ENCODE results near the gene CACNG1. TPM values are rescaled to one million over a fixed set of nuclear protein-coding genes. Genes with fewer than 3 reads are reported as not detected.

The CACNG1 gene, protein sequence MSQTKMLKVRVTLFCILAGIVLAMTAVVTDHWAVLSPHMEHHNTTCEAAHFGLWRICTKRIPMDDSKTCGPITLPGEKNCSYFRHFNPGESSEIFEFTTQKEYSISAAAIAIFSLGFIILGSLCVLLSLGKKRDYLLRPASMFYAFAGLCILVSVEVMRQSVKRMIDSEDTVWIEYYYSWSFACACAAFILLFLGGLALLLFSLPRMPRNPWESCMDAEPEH
- total RNA-seq, result not detected in 2 replicates

DNA sequence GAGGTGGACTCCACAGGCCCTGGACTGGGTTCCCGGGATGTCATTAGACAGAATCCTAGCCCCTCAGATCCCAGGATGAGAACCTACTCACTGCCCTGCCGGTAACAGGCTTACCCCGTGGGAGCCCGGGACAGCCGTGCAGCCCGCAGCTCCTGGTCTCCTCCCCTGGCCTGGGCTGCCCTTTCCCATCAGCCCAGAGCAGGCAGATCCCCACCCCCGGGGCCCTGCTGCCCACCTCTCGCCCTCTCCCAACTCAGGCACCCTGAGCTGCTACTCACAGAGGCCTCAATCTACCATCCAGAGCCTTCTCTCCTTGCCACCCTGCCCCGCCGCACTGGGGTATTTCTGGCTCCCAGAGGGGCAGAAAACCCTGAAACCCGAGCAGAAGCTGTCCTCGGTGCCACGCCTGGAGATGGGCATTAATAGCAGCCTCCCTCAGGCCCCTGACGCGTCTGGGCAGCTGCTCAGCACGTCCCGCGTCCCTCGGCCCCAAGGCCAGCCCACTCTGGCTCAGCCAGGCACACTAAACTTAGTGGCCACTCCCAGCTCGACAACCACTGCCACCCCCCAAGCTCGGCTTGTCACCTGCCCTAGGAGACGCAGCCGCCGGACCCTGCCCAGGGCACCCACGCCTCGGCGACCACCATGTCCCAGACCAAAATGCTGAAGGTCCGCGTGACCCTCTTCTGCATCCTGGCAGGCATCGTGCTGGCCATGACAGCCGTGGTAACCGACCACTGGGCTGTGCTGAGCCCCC lies at the start of gene CACNG1:
CACNG1 (plus strand) TSS at position 539 of the 757 bp plus-strand sequence; CDS start at position 646, 107 bp downstream.
- no peak for DNase-seq (ENCODE audit: low read depth)

DNA sequence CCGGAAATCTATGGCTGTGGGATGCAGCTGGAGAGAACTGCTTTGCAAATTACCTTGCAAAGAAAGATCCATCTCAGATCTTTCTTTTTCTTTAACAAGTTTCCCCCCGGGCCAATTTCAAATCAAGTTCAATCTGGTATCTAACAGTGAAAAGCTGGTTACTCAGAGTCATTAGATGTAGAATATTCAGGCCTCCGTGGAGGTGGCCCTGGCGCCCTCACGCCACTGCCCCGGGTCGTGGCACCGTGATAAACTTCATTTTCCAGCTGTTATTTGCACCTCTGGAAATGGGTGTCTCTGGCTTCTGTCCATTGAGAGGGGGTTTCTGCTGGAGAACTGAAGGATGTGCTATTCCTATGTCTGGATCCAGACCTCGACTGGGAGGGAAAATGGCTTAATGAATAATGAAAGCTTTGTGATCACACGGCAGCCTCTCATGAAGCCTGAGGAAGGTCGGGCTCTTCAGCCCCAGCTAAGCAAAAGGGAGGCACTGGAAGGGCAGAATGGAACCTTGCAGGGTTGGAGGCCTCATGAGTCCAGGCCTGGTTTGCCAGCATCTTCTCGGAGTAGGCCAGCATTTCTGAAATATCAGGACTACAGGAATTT lies 49.3 kb upstream of the CACNG1 start:
- peak; percentile 29 for DNase-seq (ENCODE audit: low read depth)

DNA sequence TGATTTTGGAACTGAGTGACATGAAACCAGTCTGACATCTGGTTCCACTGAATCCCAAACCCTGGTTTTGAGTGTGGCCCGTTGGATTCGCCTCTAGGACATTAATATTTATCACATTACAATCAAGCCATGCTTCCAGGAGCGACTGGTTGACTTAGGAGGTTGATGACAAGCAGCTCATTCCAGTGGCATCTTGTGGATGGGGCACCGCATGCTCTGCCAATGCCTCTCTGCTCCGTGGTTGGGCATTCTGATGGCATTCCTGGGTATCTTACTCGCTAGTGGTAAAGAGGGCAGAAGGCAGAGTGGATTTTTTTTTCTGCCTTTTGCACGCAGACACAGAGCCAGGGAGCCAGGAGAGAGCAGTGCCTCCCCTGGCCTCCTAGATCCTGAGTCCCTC lies 48.4 kb upstream of the CACNG1 start:
- no peak for DNase-seq (ENCODE audit: low read depth)

DNA sequence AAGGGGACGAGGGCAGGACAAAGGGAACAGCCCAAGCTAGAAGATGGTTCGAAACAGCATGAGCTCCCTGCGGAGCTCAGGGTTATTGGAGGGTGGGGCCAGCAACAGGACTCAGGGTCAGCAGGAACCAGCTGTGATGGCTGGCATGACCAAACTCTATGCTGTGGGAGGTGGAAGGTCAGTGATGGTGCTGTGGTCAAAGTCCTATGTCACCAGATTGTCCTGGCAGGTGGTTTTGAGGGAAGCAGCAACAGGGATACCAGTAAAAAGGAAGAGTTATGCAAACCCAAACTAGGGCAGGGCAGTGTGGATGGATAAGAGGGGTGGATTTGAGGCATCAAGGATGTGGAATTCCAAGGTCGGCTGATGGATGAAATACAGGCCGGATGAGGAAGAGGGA lies 47.4 kb upstream of the CACNG1 start:
- no peak for DNase-seq (ENCODE audit: low read depth)

DNA sequence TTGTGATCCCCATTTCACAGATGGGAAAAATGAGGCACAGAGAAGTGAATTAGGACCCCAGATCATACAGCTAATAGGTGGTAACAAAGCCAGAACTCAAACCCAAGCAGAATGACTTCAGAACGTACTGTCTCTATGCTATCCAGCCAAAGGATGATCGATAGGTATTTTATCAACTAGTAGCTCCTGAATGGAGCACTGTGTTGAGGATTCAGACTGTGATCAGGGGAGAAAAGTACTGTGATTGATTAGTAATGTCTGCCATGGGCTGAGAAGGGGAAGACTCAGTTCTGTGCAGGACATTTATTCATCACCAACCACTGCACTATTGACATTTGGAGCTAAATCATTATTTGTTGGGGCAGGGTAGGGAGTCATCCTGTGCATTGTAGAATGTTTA lies 41.1 kb upstream of the CACNG1 start:
- no peak for DNase-seq (ENCODE audit: low read depth)

DNA sequence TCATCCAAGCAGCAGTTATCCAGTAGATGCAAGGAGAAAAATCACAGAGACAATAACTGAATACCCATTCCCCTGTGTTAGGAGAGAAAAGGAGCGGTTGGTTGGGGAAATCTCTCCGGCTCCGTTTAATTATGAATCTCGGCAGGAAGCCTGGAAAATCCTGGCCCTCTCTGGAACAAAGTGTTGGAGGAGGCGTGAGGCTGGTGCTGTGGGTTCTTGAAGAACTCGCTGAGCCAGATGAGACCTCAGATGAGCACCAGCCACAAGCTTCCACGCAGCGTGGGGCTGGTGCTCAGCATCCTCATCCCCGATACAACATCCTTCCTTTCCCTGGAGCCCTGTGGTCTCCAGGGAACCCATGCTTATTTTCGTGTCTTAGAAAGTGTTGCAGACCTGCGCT lies 40.2 kb upstream of the CACNG1 start:
- no peak for DNase-seq (ENCODE audit: low read depth)

DNA sequence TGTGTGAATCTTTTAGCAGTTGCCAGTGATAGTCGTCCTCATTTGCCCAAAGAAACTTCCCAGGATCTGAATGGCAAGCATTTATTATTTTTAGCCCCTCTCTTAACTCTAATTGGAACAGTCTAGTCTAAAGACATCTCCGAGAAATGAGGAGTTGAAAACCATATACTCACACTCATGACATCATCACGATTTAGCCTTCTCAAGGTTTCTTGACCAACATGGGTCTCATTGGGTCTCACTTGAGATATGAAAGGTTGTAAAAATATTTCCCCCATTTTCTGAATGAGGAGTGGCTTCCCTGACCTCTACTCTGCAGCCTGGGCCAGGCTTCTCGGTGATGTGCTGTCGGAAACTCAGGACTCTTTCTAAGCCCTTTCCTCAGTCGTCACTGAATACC lies 37.1 kb upstream of the CACNG1 start:
- DNase-seq (ENCODE audit: low read depth), result no peak

DNA sequence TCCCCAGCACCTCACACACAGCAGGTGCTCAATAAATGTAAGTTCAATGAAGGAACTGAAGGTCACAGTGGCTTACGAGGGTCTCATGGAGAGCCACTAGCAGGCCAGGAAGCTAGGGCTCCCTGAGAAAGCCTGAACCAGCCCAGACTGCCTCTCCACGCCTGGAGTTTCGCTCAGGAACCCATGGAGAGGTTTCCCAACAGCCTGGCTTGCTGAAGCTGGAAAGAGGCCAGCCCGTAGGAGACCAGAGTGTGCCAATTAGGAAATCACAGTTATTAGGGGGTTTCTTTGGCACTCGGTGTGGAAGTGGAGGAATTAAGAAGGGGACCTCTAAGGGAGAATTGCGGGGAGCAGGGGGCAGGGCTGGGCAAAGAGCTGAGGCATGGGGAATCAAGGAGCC lies 36.3 kb upstream of the CACNG1 start:
- DNase-seq (ENCODE audit: low read depth), result no peak

DNA sequence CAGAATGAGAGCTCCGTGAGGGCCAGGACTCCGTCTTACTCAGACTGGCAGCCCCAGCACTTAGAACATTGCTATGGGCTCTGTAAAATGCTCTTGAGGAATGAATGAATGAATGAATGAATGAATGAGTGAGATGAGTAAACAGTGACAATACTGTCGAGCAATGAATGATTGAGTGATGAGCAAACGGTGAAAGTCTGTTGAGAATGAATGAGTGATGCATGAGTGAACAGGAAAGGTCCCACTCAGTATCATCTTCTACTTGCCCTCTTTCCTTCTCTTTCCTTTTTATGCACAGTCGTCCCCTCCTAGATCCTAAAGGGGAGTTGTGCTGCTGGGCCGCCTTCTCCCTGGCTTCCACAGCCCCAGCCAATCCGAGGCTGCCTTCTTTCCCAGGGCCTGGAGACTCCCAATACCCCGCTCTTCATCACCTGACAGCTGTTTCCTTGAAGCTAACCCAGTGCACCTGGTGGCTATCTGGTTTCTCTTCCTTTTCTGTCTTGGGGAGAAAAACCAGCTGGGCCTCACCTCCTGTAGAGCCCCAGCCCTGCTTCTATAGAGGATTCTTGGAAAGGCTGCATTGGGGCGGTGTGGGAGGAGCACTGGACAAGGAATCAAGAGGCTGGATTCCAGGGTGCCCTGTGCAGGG lies 32.7 kb upstream of the CACNG1 start:
- DNase-seq (ENCODE audit: low read depth), result no peak

DNA sequence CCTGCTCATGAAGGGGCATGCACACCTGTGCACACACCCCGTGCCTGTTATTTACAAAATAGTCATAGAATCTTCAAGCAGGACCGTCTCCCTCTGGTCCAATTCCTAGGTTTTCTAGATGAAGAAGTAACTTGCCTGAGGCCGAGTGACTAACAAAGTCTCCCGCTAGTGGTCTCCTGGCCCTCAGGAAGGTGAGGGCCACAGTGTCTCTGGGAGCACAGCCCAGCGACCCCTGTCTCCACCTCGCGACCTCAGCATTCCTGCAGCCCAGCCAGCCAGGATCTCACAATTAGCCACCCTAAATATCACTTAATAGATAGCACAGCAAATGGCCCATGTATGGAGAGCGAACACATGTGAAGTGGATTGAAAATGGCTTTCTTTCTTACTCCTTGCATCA lies 30.5 kb upstream of the CACNG1 start:
- DNase-seq (ENCODE audit: low read depth), result peak; percentile 9

DNA sequence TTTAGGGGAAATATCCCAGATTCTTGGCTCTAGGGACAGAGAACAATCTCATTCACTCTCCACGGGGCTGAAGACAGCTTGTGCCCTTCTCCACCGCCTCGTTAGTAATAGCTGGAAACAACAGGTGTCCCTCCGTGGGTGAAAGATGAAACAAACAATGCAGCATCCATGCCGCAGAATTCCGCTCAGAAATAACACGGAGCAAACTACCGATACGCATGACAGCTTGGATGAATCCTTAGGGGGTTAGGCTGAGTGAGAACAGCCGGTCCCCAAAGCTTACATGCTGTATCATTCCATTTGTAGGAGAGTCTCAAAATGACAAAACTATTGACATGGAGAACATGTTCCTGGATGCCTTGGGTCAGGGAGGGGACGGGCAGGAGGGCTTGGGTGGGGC lies 29.4 kb upstream of the CACNG1 start:
- no peak for DNase-seq (ENCODE audit: low read depth)

DNA sequence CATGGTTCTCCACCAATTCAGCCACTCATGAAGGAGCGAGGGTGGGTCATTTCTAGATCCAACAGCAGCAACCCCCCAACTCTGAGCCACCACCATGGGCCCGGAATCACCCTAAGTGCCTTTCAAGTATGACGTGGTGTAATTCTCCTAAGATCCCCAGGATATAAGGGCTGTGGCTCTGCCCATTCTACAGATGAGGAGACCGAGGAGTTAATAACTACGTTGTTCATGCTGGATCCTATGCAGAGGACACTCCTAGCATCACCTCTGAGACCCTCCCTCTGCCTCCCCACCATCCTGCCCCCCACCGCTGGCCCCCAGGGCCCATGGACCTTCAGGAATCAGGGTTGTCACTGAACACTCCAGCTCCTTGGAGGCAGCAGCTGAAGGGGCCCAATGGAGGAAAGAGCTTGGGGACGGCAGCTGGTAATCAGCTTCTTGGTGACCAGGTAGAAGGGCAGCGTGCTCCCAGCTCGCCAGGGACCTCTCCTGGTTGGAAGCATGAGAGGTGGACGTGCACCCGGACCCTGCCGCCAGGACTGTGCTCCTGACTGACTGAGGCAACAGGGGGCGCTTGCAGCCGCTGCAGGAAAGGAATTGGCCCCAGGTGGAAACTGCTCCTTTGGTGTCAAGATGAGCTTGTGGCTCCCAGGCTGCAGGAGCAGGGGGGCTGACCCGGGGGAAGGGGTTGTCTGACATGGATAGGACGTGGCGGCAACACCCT lies 28.2 kb upstream of the CACNG1 start:
- no peak for DNase-seq (ENCODE audit: low read depth)

DNA sequence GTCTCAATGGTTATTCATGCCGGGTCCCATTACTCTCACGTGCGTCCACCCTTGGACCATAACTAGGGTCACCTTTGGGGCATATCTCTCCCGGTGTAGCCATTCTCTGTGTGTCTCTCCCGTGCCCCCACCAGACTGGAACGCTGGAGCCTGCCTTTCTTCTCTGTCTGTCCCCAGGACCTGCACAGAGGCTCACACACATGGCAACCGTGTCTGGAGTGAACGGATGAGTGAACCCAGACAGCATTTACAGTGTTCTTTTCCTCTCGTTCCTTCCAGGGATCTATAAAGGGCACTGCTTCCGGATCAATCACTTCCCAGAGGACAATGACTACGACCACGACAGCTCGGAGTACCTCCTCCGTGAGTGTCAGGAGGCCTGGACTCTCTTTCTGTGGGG lies 26.4 kb upstream of the CACNG1 start:
- DNase-seq (ENCODE audit: low read depth), result no peak

DNA sequence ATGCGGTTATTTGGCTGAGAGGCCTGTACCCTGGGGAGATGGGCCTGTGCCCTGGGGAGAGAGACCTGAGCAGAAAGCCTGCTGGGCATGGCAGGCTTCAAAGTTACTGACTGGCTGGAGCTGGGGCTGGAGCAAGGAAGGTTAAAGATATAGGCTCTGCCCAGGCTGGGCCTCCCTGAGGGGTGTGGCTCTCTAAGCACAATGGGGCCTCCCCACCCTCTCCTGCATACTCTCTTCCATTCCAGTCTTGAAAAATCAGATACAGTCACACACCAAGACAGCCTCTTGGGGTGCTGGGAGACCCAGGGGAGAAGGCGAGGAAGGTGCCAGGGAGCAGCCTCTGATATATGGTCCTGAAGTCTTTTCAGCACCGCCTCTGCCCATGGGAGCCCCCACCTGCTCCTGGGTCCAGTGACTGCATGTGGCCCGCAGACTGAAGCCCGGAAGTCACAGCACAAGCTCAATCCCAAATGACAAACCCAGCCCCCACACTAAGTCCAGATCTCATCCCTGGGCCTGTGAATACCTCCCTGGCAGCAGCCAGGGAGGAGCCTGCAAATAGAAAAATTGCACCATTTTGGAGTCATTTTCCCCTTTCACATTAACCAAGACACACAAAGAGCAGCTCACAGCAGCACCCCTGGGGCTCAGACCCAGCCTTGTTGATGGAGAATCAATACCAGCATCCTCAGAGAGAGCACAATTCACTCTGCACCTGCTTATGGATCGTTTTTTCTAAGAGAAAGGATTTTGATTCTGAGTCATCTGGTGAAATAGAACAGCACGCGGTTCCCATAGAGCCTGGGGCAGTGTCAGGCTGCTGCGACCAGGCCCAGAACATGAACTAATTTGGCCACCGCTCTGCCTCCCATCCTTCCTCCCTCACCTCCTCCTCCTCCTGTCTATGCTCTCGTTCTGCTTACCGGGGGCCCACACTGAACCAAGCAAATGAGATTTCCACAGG lies 25.6 kb upstream of the CACNG1 start:
- no peak for DNase-seq (ENCODE audit: low read depth)

DNA sequence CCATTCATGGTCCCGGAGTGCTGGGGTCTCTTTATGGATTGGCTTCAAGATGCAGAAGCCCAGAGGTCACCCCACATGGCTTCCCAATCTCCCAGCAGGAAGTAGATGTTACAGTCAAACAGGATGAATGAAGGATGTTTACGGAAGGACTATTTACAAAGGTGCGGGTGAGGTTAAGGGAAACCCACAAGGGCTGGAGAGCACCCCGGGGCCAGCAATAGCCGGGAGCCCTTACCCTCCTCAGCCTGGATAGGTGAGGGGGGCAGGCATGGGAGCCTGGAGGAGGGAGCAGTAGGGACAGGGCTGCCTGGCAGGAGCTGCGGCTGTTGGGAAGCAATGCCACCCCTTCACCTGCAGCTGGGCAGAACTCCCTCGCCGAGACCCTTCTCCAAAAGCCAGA lies 24.5 kb upstream of the CACNG1 start:
- DNase-seq (ENCODE audit: low read depth), result no peak

DNA sequence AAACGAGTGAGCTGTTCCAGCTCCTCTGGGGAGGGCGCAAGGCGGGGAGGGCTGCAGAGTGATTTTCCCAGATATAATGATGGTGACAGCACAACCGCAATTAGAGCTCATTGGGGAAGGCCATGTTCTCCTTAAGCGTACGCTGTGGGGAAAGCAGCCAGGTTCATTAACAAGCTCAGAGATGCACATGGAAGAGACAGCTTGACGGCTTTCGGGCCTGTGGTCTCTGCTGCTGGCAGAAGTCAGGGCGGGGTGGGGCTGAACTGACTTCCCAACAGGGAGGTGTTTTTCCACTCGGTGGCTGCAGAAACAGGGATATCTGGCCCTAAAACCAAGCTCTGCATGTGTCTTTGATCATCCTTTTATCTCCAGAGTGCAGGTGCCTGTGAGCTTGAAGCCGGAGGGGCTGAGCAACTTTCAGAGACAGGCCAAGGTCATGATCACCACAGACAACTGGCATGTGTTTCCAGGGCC lies 24.0 kb upstream of the CACNG1 start:
- DNase-seq (ENCODE audit: low read depth), result no peak

DNA sequence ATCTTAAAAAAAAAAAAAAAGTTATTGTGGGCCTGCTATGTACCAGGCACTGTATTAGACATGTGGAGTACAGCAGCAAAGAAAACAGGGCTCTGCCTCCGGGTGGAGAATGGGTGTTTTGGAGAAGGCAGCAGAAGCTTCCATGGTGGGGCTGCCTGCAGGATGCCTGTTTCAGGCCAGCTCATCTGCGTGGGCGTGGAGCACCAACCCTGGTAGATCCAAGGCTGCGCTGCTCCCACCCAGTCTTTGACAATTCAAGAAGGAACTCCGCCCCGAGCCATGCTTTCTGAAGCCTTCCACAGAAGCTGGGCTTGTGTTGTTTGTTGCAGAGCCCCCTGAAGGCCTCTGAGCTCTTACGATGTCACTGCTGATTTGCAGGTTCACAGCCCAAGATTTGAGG lies 23.2 kb upstream of the CACNG1 start:
- DNase-seq (ENCODE audit: low read depth), result no peak

DNA sequence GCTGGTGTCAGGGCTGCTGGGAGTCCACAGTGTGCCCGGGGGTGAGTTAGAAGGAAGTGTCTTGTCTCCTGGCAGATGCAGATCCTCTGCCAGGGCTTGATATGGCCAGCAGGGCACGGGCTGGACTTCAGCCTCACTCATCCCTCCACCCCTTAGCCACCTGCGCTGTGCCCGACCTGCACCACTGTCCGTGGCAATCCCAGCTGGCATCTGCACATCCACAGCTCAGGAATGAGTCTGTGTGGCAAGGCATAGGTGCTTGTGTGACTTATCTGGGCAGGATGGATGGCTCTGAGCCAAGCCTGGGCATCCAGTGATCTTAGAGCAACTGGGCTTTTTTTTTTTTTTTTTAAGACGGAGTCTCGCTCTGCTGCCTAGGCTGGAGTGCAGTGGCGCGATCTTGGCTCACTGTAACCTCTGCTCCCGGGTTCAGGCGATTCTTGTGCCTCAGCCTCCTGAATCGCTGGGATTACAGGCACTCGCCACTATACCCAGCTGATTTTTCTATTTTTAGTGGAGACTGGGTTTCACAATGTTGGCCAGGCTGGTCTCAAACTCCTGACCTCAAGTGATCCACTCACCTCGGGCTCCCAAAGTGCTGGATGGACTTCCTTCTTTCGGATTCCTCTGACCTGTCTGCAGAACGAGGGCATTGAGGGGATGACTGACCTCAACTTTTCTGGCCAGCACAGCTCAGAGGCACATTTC lies 22.5 kb upstream of the CACNG1 start:
- DNase-seq (ENCODE audit: low read depth), result peak; percentile 6

DNA sequence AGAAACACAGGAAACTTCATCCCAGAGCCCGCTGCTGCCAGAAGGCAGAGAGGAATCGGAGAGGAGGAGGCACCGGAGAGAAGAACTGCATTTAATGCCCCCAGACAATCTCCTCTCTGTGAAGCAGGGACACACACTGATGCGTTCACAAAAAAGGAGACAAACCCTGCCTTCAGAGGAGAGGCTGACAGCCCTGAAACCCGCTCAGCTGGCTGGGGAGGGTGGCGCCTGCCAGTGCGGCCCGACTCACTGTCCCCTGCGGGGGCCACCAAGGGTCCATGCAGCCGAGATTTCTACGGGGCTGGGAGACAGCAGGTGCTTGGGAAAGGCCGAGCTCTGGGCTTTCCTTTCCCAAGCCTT lies 21.9 kb upstream of the CACNG1 start:
- DNase-seq (ENCODE audit: low read depth), result no peak

DNA sequence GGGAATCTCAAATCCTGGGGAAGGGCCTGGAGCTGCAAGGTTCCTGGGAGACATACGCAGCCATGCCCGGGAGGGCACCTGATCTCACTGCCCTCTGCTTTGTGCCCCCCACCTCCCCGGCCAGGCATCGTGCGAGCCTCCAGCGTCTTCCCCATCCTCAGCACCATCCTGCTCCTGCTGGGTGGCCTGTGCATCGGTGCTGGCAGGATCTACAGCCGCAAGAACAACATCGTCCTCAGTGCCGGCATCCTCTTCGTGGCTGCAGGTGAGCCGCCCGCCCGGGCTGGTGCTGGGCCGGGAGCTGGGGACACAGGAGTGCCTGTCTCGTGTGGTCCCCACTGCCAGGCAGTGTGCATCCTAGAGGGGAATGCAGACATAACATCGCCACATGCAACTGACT lies 19.6 kb upstream of the CACNG1 start:
- no peak for DNase-seq (ENCODE audit: low read depth)
